HepG2 (cell line): ENCODE results near the gene GMPPB.
"Not testable (repeated sequence)": the region's sequence is repeated elsewhere in the genome, so short reads cannot be mapped to it uniquely, and the experiment has no call there.

Experiments used
- CC2D1A ChIP-seq: sonication (generic); formaldehyde crosslinking; IDR thresholded peaks from 2 replicates; pipeline ENCODE4 v1.8.1; 2023; ENCODE audit warnings: mild to moderate bottlenecking, missing genetic modification reagents
- CTCF ChIP-seq: sonication (generic); formaldehyde crosslinking; IDR thresholded peaks from 2 replicates; pipeline ENCODE4 v1.5.0; 2020; ENCODE audit warnings: mild to moderate bottlenecking, missing genetic modification reagents, moderate library complexity
- EZH2 ChIP-seq: conservative IDR thresholded peaks from 2 replicates; pipeline ENCODE4 v1.6.1; 2012; ENCODE audit warnings: mild to moderate bottlenecking, low read depth, low read length, moderate library complexity
- GATAD2A ChIP-seq: IDR thresholded peaks from 2 replicates; pipeline ENCODE4 v1.6.1; 2016
- HNRNPH1 ChIP-seq: fragments of 200-400 bp; formaldehyde crosslinking; optimal IDR thresholded peaks from 2 replicates; pipeline ENCODE3; 2017; ENCODE audit warnings: mild to moderate bottlenecking, low read depth, low read length
- HNRNPK ChIP-seq: fragments of 200-400 bp; formaldehyde crosslinking; IDR thresholded peaks from 2 replicates; pipeline ENCODE4 v1.6.1; 2018; ENCODE audit warnings: low read length, low read depth, moderate library complexity, mild to moderate bottlenecking; ENCODE audit not compliant: poor library complexity, severe bottlenecking
- IKZF1 ChIP-seq: fragments of 450-650 bp; IDR thresholded peaks from 2 replicates; pipeline ENCODE4 v1.7.1; 2016
- SOX6 ChIP-seq, 2 experiments: fragments of 450-650 bp in 1 of 2; sonication (generic) in 1 of 2; formaldehyde crosslinking in 1 of 2; IDR thresholded peaks; 2 replicates each; pipeline versions ENCODE4 v1.4.0 to v1.6.1; 2017 to 2020; ENCODE audit warnings: antibody characterized with exemption in 1 of 2, mild to moderate bottlenecking in 1 of 2, missing genetic modification reagents in 1 of 2
- ZNF280B ChIP-seq: sonication (generic); formaldehyde crosslinking; IDR thresholded peaks from 2 replicates; pipeline ENCODE4 v1.5.0; 2020; ENCODE audit warnings: missing genetic modification reagents, mild to moderate bottlenecking, borderline replicate concordance
- ZNF577 ChIP-seq: sonication (generic); formaldehyde crosslinking; IDR thresholded peaks from 2 replicates; pipeline ENCODE4 v1.4.0; 2020; ENCODE audit warnings: mild to moderate bottlenecking, low read depth, missing genetic modification reagents, borderline replicate concordance
- ZNF784 ChIP-seq: sonication (generic); formaldehyde crosslinking; IDR thresholded peaks from 2 replicates; pipeline ENCODE4 v1.5.1; 2020; ENCODE audit warnings: missing genetic modification reagents, mild to moderate bottlenecking, borderline replicate concordance
- ZSCAN31 ChIP-seq: sonication (generic); formaldehyde crosslinking; IDR thresholded peaks from 2 replicates; pipeline ENCODE4 v1.5.0; 2020; ENCODE audit warnings: low read depth, mild to moderate bottlenecking, missing genetic modification reagents

- peak; percentile 50 for TF ChIP-seq CTCF (CRISPR knock-in tag)
- not testable (repeated sequence) for TF ChIP-seq ZSCAN31 (CRISPR knock-in tag); HNRNPK; ZNF577 (CRISPR knock-in tag); CC2D1A (CRISPR knock-in tag); ZNF280B (CRISPR knock-in tag); HNRNPH1; GATAD2A (CRISPR knock-in tag); IKZF1; EZH2; SOX6 (IDR thresholded peaks at IDR 0.05); SOX6 (CRISPR knock-in tag; IDR thresholded peaks at IDR 0.05); ZNF784 (CRISPR knock-in tag)
These were observed 39.3 kb downstream of the GMPPB start for GRCh38 chr3:49684453-49684852.
